HEK293 (cell line): ENCODE results near the gene GMPS.

Experiments
- CTCF ChIA-PET: fragments of 350-600 bp; formaldehyde crosslinking; extraction: SDS; loops from one replicate; lab custom pipeline; 2021; ENCODE audit warnings: antibody characterized with exemption; lab: Yijun Ruan, JAX
- POLR2A ChIA-PET: fragments of 300-600 bp; formaldehyde crosslinking; extraction: SDS; loops from one replicate; lab custom pipeline; 2020; ENCODE audit warnings: antibody characterized with exemption, inconsistent platforms; lab: Yijun Ruan, JAX
- H3K27ac ChIP-seq: fragments of 200-500 bp; sonication (Bioruptor generic); 2 replicates; pipeline ENCODE4 v1.5.1; 2014; ENCODE audit warnings: low read depth, low read length, control low read depth, inconsistent platforms; ENCODE audit errors: extremely low read depth
- H3K36me3 ChIP-seq, 2 experiments: fragments of 200-500 bp in 1 of 2; sonication (Bioruptor generic) in 1 of 2; 1 replicate in 1 of 2; 2 replicates in 1 of 2; pipeline ENCODE4 v1.5.1; 2014 to 2017; ENCODE audit warnings: inconsistent platforms in 2 of 2, low read length in 2 of 2; ENCODE audit not compliant: control insufficient read depth in 2 of 2, insufficient read depth in 1 of 2
- H3K4me1 ChIP-seq: fragments of 200-500 bp; sonication (Bioruptor generic); 2 replicates; pipeline ENCODE4 v1.5.1; 2014; ENCODE audit warnings: mild to moderate bottlenecking, low read length, inconsistent platforms; ENCODE audit not compliant: control insufficient read depth, insufficient read depth
- H3K4me3 ChIP-seq: 2 replicates; pipeline ENCODE4 v1.5.1; 2011; ENCODE audit warnings: low read depth, mild to moderate bottlenecking, control low read depth, low read length, moderate library complexity
- H3K9me3 ChIP-seq: fragments of 200-500 bp; sonication (Bioruptor generic); 2 replicates; pipeline ENCODE4 v1.5.1; 2014; ENCODE audit warnings: low read depth, low read length, inconsistent platforms; ENCODE audit not compliant: control insufficient read depth, insufficient read depth
- HOXC10 ChIP-seq: sonication (generic); formaldehyde crosslinking; IDR thresholded peaks from 2 replicates; pipeline ENCODE4 v1.8.1; 2023; ENCODE audit warnings: mild to moderate bottlenecking, missing genetic modification reagents
- KLF7 ChIP-seq: fragments of 450-650 bp; formaldehyde crosslinking; IDR thresholded peaks from 2 replicates; pipeline ENCODE4 v1.5.1; 2016; ENCODE audit warnings: missing biosample characterization, missing genetic modification characterization, borderline replicate concordance
- ZNF146 ChIP-seq: fragments of 450-650 bp; formaldehyde crosslinking; IDR thresholded peaks from 2 replicates; pipeline ENCODE4 v1.5.1; 2016; ENCODE audit warnings: missing biosample characterization, missing genetic modification characterization
- ZNF335 ChIP-seq: fragments of 450-650 bp; formaldehyde crosslinking; conservative IDR thresholded peaks from 2 replicates; pipeline ENCODE4 v1.5.1; 2016; ENCODE audit warnings: missing biosample characterization, missing genetic modification characterization
- ZNF341 ChIP-seq: fragments of 450-650 bp; formaldehyde crosslinking; IDR thresholded peaks from 2 replicates; pipeline ENCODE4; 2016; ENCODE audit warnings: low read depth, missing biosample characterization, missing genetic modification characterization
- ZNF510 ChIP-seq: fragments of 450-650 bp; formaldehyde crosslinking; IDR thresholded peaks from 2 replicates; pipeline ENCODE4 v1.5.1; 2018; ENCODE audit warnings: mild to moderate bottlenecking, missing genetic modification characterization, missing biosample characterization; ENCODE audit not compliant: insufficient replicate concordance
- ZNF555 ChIP-seq: fragments of 450-650 bp; formaldehyde crosslinking; conservative IDR thresholded peaks from 2 replicates; pipeline ENCODE4 v1.5.1; 2017; ENCODE audit warnings: missing biosample characterization, mild to moderate bottlenecking, missing genetic modification characterization, inconsistent platforms
- ZNF701 ChIP-seq: fragments of 450-650 bp; formaldehyde crosslinking; IDR thresholded peaks from 2 replicates; pipeline ENCODE4 v1.5.1; 2016; ENCODE audit warnings: missing biosample characterization, missing genetic modification characterization
- ZNF791 ChIP-seq: fragments of 450-650 bp; formaldehyde crosslinking; IDR thresholded peaks from 2 replicates; pipeline ENCODE4 v1.5.1; 2016; ENCODE audit warnings: missing biosample characterization, missing genetic modification characterization
- TF ChIP-seq, protein P1 (sequence below): fragments of 450-650 bp; formaldehyde crosslinking; IDR thresholded peaks from 2 replicates; pipeline ENCODE4 v1.5.1; 2016; ENCODE audit warnings: missing biosample characterization, missing genetic modification characterization, borderline replicate concordance
- TF ChIP-seq, protein P2 (sequence below): fragments of 450-650 bp; formaldehyde crosslinking; IDR thresholded peaks from 2 replicates; pipeline ENCODE4 v1.5.1; 2017; ENCODE audit warnings: missing biosample characterization, missing genetic modification characterization
- TF ChIP-seq, protein P3 (sequence below): fragments of 450-650 bp; formaldehyde crosslinking; IDR thresholded peaks from 2 replicates; pipeline ENCODE4 v1.5.1; 2016; ENCODE audit warnings: missing biosample characterization, missing genetic modification characterization
- TF ChIP-seq, protein P4 (sequence below): fragments of 450-650 bp; formaldehyde crosslinking; IDR thresholded peaks from 2 replicates; pipeline ENCODE4 v1.5.1; 2016; ENCODE audit warnings: missing biosample characterization, missing genetic modification characterization
- TF ChIP-seq, protein P5 (sequence below): fragments of 450-650 bp; formaldehyde crosslinking; IDR thresholded peaks from 2 replicates; pipeline ENCODE4; 2016; ENCODE audit warnings: missing biosample characterization, missing genetic modification characterization
- TF ChIP-seq, protein P6 (sequence below): fragments of 450-650 bp; formaldehyde crosslinking; IDR thresholded peaks from 2 replicates; pipeline ENCODE4 v1.5.1; 2016; ENCODE audit warnings: missing biosample characterization, missing genetic modification characterization
- TF ChIP-seq, protein P7 (sequence below): fragments of 450-650 bp; IDR thresholded peaks from 2 replicates; pipeline ENCODE4 v1.5.1; 2018; ENCODE audit warnings: missing biosample characterization, mild to moderate bottlenecking, missing genetic modification characterization

GMPS gene

DNA sequence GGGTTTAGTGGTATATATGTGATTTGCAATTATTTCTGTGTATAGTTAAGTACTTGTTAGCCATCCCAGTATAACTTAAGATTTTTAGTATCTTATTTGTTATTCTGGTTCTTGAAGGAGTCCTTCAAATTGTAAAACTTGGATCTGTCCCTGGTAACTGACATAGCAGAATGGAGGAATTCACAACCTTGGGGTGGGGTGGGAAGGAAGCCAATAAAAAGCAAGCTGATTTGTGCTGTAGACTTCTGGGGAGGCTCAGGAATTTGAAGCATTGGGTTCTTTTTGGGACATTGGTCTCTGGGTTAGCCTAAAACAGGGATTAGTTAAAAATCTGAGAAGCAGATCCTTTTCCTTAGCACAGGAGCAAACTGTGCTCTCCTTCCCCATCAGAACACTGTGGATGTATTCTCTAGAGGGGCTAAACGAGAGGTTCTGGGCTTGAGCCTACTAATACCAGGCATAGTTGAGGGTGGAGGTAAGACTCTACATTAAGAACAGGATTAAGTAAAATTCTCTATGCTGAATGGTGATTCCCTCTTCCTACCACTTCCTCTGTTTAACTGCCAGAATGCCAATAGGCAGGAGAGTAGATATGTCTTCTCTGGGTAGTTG lies 42.2 kb downstream of the GMPS start:
- Histone ChIP-seq H3K4me1 (no peaks in the 10 kb centered on the region), H3K9me3 (no peaks in the 10 kb centered on the region), H3K4me3 (no peak overlapping the region), H3K27ac (no peak overlapping the region), H3K36me3 (peaks cover 49 to 91% of the 10 kb centered on the region in 2 experiments)
- TF ChIP-seq, protein P1, sequence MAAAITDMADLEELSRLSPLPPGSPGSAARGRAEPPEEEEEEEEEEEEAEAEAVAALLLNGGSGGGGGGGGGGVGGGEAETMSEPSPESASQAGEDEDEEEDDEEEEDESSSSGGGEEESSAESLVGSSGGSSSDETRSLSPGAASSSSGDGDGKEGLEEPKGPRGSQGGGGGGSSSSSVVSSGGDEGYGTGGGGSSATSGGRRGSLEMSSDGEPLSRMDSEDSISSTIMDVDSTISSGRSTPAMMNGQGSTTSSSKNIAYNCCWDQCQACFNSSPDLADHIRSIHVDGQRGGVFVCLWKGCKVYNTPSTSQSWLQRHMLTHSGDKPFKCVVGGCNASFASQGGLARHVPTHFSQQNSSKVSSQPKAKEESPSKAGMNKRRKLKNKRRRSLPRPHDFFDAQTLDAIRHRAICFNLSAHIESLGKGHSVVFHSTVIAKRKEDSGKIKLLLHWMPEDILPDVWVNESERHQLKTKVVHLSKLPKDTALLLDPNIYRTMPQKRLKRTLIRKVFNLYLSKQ (tag by site-specific recombination): no peak
- TF ChIP-seq ZNF701 (no peak), ZNF335 (tag by site-specific recombination) (no peak), ZNF510 (tag by site-specific recombination) (no peak), ZNF555 (tag by site-specific recombination) (no peak), ZNF791 (tag by site-specific recombination) (no peak), ZNF341 (tag by site-specific recombination) (no peak), HOXC10 (no peak), ZNF146 (no peak)
- TF ChIP-seq, protein P2, sequence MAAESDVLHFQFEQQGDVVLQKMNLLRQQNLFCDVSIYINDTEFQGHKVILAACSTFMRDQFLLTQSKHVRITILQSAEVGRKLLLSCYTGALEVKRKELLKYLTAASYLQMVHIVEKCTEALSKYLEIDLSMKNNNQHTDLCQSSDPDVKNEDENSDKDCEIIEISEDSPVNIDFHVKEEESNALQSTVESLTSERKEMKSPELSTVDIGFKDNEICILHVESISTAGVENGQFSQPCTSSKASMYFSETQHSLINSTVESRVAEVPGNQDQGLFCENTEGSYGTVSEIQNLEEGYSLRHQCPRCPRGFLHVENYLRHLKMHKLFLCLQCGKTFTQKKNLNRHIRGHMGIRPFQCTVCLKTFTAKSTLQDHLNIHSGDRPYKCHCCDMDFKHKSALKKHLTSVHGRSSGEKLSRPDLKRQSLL: no peak
- TF ChIP-seq, protein P3, sequence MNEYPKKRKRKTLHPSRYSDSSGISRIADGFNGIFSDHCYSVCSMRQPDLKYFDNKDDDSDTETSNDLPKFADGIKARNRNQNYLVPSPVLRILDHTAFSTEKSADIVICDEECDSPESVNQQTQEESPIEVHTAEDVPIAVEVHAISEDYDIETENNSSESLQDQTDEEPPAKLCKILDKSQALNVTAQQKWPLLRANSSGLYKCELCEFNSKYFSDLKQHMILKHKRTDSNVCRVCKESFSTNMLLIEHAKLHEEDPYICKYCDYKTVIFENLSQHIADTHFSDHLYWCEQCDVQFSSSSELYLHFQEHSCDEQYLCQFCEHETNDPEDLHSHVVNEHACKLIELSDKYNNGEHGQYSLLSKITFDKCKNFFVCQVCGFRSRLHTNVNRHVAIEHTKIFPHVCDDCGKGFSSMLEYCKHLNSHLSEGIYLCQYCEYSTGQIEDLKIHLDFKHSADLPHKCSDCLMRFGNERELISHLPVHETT (tag by site-specific recombination): no peak
- TF ChIP-seq, protein P4, sequence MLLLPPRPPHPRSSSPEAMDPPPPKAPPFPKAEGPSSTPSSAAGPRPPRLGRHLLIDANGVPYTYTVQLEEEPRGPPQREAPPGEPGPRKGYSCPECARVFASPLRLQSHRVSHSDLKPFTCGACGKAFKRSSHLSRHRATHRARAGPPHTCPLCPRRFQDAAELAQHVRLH (tag by site-specific recombination): no peak
- TF ChIP-seq, protein P5, sequence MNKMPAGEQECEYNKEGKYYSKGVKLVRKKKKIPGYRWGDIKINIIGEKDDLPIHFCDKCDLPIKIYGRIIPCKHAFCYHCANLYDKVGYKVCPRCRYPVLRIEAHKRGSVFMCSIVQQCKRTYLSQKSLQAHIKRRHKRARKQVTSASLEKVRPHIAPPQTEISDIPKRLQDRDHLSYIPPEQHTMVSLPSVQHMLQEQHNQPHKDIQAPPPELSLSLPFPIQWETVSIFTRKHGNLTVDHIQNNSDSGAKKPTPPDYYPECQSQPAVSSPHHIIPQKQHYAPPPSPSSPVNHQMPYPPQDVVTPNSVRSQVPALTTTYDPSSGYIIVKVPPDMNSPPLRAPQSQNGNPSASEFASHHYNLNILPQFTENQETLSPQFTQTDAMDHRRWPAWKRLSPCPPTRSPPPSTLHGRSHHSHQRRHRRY (tag by site-specific recombination): no peak
- POLR2A ChIA-PET: no interaction called here
- CTCF ChIA-PET: interaction anchor here (0.7 kb wide), 1 partner anchor 106 kb away, joined by 6 read pairs; the partner anchor contains the start of gene C3orf33

DNA sequence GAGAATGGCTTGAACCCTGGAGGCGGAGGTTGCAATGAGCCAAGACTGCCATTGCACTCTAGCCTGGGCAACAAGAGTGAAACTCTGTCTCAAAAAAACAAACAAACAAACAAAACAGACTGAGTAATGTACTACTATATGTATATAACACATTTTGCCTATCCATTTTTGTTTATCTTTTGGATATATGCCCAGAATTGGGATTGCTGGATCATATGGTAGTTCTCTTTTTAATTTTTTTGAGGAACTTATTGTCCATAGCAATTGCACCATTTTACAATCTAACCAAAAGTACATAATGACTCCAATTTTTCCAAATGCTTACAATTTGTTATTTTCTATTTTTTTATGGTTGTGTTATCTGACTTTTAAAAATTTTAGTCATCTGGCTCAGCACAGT lies 47.3 kb downstream of the GMPS start:
- Histone ChIP-seq H3K36me3 (peaks cover 51 to 83% of the 10 kb centered on the region in 2 experiments), H3K4me3 (no peak overlapping the region), H3K9me3 (no peaks in the 10 kb centered on the region), H3K4me1 (no peaks in the 10 kb centered on the region), H3K27ac (no peak overlapping the region)
- no peak for TF ChIP-seq KLF7 (tag by site-specific recombination)
- TF ChIP-seq, protein P6, sequence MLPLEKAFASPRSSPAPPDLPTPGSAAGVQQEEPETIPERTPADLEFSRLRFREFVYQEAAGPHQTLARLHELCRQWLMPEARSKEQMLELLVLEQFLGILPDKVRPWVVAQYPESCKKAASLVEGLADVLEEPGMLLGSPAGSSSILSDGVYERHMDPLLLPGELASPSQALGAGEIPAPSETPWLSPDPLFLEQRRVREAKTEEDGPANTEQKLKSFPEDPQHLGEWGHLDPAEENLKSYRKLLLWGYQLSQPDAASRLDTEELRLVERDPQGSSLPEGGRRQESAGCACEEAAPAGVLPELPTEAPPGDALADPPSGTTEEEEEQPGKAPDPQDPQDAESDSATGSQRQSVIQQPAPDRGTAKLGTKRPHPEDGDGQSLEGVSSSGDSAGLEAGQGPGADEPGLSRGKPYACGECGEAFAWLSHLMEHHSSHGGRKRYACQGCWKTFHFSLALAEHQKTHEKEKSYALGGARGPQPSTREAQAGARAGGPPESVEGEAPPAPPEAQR: no peak
- TF ChIP-seq, protein P7, sequence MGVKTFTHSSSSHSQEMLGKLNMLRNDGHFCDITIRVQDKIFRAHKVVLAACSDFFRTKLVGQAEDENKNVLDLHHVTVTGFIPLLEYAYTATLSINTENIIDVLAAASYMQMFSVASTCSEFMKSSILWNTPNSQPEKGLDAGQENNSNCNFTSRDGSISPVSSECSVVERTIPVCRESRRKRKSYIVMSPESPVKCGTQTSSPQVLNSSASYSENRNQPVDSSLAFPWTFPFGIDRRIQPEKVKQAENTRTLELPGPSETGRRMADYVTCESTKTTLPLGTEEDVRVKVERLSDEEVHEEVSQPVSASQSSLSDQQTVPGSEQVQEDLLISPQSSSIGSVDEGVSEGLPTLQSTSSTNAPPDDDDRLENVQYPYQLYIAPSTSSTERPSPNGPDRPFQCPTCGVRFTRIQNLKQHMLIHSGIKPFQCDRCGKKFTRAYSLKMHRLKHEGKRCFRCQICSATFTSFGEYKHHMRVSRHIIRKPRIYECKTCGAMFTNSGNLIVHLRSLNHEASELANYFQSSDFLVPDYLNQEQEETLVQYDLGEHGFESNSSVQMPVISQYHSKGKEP (tag by site-specific recombination): no peak
- ChIA-PET CTCF (no interaction called here), POLR2A (no interaction called here)
